Fibroblast of skin of right quadriceps (primary cell): Measurements from ENCODE around the gene PMM2.
"Not testable (repeated sequence)": the region's sequence is repeated elsewhere in the genome, so short reads cannot be mapped to it uniquely, and the experiment has no call there.

Experiments used
- DNase-seq: peaks from one replicate; pipeline ENCODE4 v3.0.0-alpha.2; 2013

The PMM2 gene

DNA sequence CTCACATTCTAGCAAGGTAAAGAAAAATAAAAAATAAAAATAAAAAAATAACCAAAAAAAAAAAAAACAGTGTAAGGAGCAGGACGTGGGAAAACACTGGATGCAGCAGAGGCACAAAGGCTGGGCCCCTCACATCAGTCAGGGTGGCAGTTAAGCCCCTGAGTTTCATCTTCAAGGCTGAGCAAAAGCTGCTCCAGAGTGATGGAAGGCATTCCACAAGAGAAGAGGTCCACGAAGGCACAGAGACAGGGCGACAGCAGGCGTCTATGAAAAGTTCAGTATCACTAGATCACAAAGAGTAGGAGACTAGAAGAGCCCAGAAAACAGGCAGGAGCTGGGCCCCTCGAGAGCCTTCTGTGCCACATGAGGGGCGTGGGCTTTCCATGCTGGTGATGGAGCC, 12.2 kb upstream of the PMM2 start:
- DNase-seq: no peak

DNA sequence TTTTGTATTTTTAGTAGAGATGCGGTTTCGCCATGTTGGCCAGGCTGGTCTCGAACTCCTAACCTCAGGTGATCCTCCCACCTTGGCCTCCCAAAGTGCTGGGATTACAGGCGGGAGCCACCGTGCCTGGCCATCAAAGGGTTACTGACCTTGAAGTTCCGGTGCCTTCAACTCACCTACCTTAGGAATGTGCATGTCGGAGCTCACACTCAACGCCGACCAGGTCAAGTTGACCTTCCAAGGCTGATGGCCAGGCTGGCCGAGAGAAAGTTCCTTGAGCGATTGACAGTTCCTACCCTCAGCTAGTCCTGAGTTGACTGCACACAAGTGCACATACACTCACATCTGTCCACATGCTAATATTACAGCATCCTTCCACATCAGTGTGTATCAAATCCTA, 11.3 kb upstream of the PMM2 start:
- not testable (repeated sequence) for DNase-seq

DNA sequence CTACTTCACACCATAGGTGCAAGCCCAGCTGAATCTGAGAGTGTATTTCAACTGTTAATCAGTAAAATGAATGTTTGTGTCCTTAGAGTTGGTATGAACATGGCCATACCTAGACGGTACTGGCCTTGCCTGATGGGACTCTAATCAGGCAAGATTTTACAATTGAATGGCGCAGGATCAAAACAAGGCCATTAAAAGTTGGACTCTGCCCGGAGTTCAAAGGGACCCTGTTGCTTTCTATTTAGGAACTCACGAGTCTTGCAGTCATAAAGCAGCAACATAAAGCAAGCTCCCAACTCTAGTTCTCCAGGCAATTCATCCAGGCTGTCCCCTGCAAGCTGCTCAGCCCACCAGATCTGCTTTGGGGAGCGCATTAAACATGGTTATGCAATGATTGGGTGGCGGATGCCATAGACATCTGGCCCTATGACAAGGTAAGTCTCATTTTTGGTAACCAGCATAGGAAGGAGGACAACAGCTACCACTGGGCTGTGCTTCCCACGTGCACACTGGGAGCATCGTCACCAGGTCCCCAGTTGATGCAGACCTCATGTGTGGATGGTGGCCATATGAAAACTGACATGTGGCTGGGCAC, 9.0 kb upstream of the PMM2 start:
- DNase-seq: no peak

DNA sequence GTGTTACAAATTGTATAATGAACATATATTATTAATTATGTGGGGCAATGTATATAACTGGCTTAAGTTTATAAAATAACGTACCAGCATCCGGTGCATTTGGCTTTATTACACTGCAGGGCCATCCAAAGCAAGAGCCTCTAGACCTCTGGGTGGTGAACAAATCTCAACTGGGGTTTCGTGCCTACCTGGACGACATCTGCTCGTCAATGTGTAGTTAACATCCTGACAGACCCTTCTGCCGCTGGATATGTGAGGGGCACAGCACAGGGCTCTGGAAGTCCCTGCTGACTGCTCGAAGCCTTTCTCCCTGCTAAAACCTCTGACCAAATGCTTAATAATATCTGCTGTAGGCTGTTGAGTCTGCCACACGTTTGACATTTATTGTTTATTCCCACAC, 2.5 kb upstream of the PMM2 start:
- no peak for DNase-seq

DNA sequence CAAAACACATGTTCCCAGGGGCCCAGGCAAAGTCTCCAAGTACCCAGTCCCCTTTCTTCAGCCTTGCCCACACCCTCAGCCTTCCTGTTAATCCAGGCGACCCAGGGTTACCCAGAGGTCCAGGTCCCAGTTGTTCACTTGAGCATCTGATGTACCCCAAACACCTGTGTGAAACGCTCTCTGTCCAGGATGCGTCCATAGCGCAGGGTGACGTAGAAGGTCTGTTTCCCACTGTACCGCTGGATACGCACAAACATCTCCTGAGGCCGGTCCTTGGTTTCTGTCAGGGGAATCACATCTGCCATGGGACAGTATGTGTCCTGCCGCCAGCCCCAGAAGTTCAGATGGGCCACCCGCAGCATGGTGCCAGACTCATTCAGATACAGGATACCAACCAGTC, 1.8 kb upstream of the PMM2 start:
- no peak for DNase-seq

DNA sequence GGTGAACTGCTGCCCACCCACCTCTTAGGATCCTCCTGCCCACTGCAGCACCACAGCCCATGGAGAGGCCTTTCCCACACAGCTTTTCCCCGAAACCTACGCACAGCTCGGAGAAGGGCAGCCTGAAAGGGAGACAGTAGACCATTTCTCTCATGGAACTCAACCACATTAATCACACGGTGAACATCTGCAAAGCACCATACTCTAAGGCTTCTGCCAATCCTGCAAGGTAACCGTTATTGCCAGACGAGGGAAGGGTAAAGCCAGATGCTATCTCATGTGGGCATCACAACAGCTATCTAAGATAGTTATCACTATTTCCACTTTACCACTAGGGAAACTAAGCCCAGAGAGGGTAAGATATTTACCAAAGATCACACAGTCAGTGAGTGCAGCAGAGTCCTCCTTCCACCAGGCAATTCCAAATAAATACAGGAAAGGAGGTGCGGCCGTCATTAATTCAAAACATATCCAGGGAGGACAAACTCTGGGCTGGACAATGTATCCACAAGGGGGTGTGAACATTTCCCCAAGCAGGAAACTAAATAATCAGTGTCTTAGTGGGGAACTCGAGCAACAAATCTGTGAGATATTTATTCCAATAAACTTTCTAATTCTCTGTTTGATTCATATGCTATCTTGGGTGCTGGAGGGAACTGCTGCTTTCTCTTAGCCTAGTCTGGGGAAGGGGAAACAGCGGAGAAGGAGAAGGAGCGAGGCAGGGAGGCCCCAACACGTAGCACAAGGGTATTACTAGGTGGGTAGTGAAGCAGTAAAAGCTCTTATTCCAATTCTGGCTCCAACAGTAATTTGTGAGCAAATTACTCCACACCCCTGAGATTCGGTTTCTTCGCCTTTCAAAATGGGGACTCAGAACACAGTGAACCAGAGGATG, 923 bp upstream of the PMM2 start:
- no peak for DNase-seq

DNA sequence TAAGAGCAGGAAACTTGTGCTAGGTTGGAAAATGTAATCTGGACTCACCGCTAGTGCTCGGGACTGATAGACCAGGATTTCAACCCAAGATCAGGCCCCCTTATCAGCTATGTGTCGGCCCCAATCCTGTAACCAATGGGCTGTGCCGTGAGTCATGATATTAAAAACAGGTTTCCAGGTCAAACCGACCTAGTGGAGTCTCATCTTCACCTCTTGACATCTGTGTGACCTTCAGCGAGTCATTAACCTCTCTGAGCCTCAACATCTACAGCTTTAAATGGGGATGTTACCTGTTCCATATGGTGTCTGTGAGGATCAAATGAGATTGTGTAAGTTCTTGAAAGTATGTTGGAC, 512 bp downstream of the PMM2 start:
- peak; percentile 29 for DNase-seq

DNA sequence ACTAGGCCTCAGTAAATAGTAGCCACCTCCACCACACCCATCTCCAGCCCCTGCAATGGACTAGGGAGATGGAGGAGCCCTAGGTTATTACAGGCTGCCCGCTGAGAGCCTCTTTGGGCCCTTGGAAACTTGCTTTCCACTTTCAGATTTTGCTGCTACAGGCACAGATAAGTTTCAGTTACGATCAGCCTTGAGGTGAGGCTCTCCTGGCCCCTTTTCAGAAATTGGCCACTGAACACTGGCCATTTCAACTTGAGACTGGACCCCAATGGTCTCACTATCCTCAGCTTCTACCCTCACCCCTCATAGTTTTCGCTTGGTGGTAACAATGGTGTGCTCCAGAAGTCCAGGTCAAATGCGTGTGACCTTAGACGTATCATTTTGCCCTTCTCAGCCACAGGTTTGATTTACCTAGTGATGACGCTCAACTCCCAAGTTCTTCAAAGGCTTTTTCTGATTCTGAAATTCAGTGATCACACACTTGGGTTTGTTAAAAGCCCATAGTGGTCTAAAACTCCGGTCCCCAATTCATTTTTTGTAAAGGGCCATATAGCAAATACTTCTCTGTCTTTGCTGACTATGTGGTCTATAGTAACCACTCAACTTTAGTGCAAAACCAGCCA, 1.0 kb downstream of the PMM2 start:
- no peak for DNase-seq

DNA sequence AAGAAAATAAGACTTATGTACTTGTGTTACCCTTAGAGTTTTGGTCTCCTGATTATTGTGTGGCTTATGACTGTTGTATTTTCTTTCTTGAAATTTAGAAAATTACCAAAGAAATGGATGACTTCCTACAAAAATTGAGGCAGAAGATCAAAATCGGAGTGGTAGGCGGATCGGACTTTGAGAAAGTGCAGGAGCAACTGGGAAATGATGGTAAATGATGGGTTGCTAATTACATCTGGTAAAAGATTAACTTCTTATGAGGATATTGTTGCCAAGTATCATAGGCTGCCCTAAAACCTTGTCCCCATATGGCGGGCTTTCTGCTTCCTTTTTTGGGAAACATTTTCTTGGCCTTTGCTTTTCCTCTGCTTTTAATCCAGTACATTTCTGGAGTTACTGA, 4.1 kb downstream of the PMM2 start:
- no peak for DNase-seq

DNA sequence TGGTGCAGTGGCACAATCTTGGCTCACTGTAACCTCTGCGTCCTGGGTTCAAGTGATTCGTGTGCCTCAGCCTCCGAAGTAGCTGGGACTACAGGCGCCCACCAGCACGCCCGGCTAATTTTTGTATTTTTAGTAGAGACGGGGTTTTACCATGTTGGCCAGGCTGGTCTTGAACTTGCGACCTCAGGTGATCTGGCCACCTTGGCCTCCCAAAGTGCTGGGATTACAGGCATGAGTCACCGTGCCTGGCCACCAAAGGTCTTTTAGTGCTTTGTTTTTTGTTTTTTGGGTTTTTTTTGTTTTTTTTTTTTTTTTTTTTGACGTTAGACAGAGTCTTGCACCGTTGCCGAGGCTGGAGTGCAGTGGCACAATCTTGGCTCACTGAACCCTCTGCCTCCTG, 6.1 kb downstream of the PMM2 start:
- not testable (repeated sequence) for DNase-seq

DNA sequence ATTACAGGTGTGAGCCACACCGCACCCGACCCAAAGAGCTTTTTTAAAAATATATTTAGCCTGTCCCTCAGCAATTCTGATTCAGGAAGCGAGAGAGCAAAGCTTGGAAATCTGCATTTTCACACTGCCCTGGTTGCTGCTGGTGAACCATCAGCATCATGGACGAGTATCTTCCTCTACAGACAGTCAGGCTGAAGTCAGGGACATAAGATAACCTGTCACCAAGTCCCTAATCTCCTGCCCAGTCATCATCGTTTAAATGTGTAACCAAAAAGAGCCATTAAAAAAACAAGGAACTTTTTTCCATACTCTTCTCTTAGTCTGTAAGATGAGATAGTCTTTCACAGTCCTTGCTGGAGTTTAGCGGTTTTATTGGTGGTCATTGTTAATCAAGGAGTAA, 6.7 kb downstream of the PMM2 start:
- no peak for DNase-seq

DNA sequence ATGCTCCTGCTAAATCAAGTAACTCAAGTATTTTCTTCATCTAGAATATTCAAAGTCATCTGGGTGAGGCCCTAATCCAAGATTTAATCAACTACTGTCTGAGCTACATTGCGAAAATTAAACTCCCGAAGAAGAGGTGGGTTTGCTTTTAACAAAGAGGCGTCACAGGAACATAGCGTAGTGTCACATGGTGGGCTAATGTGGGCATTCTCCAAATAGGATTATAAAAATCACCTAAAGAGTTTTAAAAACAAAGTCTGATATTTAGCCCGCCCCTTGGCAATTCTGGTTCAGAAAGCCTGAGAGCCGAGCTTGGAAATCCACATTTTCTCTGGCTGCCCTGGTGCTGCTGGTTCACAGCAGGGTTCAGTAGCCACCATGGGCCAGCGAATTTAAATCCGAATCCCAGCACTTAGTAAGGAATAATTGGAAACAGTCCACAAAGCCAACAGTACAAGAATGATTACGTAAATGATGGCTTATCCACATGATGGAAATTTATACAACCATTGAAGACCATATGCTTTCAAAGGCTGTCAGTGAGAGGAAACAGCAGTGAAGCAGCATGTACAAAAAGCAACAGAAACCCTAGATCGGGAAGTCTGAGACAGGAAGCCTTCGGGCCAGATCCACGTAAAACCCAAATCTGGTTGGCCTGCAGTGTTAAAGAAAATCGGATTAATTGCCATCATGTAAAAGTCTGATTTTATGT, 8.8 kb downstream of the PMM2 start:
- DNase-seq: peak; percentile 17

DNA sequence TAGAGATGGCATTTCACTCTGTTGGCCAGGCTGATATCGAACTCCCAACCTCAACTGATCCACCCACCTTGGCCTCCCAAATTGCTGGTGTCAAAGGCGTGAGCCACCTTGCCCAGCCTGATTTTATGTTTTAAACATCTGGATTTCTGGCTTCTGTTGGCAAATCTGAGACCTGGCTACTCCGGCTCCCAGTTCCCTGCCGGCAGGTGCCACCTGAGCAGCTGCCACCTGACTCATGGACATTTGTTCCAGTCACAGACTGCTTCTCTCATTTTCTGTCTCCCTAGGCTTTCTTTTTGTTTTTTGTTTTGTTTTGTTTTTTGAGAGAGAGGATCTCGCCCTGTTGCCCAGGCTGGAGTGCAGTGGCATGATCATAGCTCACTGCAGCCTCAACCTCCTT, 9.6 kb downstream of the PMM2 start:
- no peak for DNase-seq

DNA sequence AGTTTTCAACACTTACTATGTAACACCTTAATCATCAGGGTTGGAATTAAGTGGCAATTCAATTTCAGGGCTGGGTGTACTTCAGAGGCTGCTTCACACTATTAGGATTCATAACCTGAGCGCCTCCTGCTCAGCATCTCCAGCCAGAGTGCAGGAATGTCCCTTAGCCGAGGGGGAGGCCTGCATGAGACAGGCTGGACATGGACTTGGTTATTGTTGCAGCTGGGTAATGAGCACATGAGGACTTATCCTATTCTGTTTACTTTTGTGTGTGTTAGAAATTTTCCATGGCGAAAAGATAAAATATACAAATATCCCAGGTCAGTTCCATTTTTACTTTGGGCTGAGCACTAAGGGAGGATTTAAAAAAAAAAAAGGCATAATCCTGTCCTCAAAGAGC, 10.4 kb downstream of the PMM2 start:
- no peak for DNase-seq

DNA sequence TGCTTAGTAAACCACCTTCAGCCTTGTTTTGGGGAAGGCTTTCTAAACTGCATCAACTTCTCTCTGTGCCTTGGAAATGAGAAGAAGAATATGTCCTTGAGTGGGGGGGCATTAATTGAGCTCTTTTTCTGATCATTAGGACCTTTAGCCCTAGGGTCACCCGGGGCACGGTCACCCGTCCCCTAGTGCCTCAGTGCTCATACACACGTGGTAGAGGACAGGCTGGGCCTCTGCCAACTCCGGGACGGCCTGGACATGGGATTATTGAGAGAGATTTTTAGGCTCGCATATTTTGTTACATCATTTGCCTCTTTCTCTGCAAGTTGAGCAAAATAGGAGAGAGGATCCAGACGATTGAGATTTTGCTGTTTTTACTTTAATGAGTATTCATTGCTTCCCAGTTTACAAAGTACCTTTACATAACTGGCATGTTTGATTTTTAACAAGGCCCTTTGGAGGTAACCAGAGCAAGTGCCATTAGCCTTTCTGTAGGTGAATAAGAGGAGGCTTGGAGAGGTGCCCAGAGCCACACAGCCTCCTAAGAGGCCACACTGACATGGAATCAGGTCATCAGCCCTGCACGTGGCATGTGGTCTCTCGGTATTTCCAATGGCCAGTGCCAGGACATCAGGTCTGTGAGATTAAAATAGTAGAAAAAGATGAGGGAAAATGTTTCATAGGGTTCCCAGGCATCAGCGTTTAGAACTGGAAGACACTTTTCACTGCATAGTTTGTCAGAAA, 11.1 kb downstream of the PMM2 start:
- no peak for DNase-seq

DNA sequence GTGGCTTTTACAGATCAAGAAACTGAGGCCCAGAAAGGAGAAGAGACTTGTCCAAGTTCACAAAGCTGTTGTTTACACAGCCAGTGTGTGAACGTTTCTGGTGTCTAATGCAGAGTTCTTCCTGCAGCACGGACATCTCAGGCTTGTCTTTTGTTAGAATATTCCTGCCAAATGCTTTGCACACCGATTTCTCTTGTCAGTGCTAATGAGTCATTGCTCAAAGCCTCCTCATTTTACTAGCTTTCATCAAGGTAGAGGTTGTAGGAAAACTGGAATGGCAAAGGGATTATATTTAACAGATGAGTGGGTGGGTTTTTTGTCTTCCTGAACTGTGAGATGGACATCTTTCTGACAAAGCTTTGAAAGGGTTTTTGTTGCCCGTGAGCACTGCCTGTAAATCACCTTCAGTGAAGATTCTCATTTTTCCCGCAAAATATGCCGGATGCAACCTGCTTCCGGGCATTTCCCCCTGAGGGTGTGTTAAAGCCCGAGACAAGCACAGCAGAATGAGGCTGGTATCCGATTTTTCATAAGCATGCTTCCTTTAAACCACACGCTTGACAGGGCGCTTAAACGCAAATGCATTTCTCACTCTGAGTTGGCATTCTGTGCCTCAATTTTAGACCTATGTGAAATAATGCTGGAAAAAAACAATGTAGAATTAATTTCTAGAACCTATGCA, 14.7 kb downstream of the PMM2 start:
- no peak for DNase-seq

DNA sequence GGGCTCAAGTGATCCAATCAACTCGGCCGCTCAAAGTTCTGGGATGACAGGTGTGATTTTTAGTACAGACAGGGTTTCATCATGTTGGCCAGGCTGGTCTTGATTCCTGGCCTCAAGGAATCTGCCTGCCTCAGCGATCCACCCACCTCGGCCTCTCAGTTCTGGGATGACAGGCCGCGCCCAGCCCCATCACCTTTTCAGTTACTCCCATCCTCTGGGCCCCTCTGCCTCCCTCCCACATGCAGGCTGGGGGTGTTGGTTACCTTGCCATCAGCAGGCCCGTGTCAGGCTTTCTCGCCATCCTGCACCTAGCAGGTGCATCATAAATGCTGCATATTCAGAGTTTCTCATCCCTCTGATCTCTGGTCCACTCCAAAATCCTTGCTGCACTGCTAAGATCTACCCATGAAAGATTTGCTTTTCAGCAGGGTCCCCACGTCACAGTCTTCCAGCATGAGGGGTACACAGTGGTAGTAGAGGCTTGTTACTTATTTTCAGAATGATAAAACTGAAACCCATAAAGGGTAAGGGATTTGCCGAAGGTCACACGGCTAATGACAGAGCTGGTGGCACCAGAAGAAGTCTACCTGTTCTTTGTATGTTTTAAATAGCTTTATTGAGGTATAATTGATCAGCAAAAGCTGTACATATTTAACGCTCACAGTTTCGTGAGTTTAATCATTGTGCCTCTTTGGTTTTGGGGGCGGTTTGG, 16.6 kb downstream of the PMM2 start:
- no peak for DNase-seq

DNA sequence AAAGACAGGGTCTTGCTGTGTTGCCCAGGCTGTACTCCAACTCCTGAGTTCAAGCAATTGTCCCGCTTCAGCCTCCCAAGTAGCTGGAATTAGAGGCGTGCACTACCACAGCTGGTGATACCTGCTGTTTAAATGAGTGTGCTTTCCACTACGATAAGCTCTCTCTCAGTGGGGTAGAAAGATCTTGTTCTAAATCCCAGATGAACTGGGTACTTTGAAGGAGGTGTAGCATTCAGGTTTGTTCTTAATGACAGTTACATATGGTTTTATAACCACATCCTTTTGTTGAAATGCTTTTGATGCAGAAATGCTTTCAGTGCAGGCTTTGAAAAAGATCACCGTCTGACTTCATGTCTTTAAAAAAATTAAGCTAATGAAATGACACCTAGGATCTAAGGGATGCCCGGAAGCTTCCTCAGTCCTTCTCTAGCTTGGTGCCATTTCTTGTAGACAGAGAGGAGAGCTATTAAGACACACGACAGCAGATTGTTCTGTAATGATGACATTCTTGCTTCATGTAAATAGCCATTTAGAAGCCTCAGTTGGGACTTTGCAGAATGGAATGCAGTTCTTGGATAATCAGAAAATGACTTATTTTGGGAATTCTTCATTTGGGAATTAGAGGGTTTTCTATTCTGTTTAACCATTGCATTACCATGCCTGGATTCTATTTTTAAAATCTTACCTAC, 19.5 kb downstream of the PMM2 start:
- DNase-seq: no peak

DNA sequence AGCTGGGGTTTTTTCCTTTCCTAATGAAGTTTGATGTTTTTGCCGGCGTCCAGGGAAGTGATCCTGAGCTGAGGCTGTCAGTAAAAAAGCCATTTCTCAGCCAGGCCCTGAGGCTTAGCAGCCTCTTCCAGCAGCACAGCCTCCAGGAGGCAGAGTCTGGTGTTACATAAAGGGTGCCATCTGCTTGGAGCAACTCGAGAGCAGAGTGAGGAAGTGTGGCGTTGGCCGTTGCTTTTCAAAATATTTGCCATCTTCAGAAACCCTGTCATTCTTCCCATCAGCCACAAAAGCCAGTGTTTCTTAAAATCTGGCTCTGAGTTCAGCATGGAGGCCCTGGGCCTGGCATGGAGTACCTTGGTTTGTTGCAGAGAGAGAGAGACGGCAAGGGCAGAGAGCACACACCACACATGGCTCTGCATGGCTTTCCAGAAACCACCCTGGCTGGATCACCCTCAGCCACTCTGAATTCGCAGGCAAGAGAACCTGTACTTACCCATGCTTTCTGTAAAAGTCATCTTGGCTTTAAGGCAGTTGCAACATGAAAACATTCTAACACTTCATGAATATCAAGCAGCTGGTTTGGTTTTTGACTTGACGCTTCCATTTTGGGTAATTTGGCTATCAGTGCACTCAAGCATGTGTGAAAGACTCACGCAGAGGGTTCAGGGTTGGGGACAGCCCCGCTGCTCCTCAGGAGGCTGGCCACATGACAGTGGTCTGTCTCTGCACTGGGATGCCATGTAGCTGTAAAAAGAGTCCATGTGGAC, 21.0 kb downstream of the PMM2 start:
- no peak for DNase-seq

DNA sequence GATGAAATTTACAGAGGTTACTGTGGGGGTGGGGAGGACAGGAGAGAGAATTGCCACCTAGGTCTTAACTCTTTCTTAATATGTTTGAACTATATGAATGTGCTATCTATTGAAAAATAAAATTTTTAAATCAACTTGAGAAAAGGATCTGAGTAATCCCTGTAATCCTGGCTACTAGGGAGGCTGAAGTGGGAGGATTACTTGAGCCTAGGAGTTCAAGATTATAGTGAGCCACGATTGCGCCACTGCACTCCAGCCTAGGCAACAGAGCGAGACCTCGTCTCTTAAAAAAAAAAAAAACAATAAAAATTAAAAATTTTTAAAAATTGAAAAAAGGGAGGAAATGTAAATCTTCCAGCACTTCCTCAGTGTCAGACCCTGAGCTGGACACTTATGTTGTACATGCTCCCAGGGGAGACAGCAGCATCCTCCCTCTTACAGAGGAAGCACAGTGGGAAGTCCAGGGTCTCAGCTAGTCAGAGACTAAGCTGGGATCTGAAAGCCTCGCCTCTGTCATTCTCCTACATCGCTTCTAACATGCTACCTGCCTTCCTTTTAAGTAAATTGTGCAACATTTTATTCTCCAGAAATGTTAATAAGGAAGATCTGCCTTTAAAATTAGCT, 21.9 kb downstream of the PMM2 start:
- no peak for DNase-seq
